ENCODE results near the gene CFAP20DC. TPM values are rescaled to one million over a fixed set of nuclear protein-coding genes. Genes with fewer than 3 reads are reported as not detected.
A peak's percentile ranks its signal among the peaks of the same experiment; 100 is the strongest.
"Not testable (repeated sequence)": the region's sequence is repeated elsewhere in the genome, so short reads cannot be mapped to it uniquely, and the experiment has no call there.

The CFAP20DC gene
- total and polyA plus RNA-seq, 8 donors, result 0.23 to 1.2 (median 0.39) TPM

DNA sequence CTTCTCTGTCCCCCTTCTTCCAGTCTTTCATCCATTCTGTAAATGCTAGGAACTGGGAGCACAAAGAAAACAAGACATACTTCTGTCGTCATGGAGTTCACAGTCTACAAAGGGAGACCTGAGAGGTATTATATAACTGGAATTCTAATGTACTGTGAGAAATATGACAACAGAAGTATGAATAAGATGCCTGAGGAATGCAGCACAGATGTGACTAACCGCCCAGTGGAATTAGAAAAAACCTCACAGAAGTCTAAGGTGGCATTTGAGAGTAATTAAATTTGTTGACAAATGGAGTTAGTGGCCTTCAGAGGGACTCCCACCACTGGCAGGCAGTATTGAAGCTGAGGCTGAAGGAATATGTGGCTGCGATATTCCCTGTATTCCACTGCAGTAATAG lies 214.7 kb downstream of the CFAP20DC start:
- DNase-seq (no peak), ATAC-seq (no peak), FAIRE-seq (no peak)
- Histone ChIP-seq H3K27me3 (no peaks in the 10 kb centered on the region), H3K27ac (no peak overlapping the region), H3K36me3 (no peaks in the 10 kb centered on the region), H3K4me3 (no peak overlapping the region), H3K4me1 (no peaks in the 10 kb centered on the region), H3K9me3 (no peaks in the 10 kb centered on the region)
- TF ChIP-seq, protein P1, sequence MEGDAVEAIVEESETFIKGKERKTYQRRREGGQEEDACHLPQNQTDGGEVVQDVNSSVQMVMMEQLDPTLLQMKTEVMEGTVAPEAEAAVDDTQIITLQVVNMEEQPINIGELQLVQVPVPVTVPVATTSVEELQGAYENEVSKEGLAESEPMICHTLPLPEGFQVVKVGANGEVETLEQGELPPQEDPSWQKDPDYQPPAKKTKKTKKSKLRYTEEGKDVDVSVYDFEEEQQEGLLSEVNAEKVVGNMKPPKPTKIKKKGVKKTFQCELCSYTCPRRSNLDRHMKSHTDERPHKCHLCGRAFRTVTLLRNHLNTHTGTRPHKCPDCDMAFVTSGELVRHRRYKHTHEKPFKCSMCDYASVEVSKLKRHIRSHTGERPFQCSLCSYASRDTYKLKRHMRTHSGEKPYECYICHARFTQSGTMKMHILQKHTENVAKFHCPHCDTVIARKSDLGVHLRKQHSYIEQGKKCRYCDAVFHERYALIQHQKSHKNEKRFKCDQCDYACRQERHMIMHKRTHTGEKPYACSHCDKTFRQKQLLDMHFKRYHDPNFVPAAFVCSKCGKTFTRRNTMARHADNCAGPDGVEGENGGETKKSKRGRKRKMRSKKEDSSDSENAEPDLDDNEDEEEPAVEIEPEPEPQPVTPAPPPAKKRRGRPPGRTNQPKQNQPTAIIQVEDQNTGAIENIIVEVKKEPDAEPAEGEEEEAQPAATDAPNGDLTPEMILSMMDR (IDR thresholded peaks at IDR 0.05), result no peak
- intact Hi-C loops (cut with DNase I), result no loop called here
- 80 to 81% methylated on average over 3 of the region's 3 CpGs for WGBS, 2 donors

DNA sequence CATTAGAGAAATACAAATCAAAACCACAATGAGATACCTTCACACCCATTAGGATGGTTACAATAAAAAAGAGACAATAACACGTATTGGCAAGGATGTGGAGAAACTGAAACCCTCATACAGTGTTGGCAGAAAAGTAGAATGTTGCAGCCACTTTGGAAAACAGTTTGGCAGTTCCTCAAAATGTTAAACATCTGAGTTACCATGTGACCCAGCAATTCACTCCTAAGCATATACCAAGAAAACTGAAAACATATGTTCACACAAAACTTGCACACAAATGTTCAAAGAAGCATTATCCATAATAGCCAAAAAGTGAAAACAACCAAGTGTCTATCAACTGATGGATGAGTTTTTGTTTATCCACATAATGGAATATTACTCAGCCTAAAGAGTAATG lies 216.3 kb downstream of the CFAP20DC start:
- 58 to 70% methylated on average over 1 of the region's 1 CpG for WGBS, 2 donors
- Histone ChIP-seq H3K4me1 (no peaks in the 10 kb centered on the region), H3K9me3 (no peaks in the 10 kb centered on the region), H3K4me3 (no peak overlapping the region), H3K27ac (no peak overlapping the region), H3K36me3 (no peaks in the 10 kb centered on the region), H3K27me3 (no peaks in the 10 kb centered on the region)
- TF ChIP-seq, protein P1 (IDR thresholded peaks at IDR 0.05), result no peak
- intact Hi-C loops (cut with DNase I), result no loop called here
- FAIRE-seq, result no peak
- no peak for ATAC-seq
- DNase-seq, result no peak

DNA sequence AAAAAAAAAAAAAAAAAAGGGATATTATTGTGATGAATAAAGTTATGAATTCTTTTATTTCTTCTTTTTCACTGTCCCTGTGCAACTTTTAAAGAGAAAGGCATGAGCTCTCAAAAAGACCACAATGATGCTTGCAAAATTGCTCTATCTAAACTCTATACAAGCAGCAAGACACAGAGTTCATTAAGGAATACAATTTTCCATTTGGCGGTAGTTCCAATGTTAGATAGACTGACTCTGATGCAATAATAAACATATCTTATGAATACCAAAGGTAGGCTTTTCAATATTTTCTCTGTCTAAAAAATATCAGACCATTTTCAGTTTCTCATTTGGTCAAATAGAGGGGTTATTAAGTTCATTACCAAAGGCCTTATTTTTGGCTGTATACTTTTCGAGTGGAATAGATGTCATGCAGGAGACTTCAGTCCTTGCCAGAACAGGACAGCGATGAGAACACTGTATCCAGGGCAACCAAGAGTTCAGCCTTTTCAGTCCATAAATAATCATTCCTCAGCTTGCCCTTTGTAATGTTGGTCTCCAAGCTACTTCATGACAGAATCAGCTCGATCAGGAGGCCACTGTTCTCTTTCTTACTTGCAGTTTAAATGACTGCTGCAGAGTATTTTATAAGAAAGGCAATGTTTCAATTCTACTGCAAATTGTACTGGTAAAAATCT lies 220.4 kb downstream of the CFAP20DC start:
- FAIRE-seq (no peak), DNase-seq (no peak), ATAC-seq (no peak)
- no peak overlapping the region for H3K4me3 ChIP-seq
- H3K36me3 ChIP-seq, result no peaks in the 10 kb centered on the region
- H3K27ac ChIP-seq, result no peak overlapping the region
- no peaks in the 10 kb centered on the region for H3K27me3 ChIP-seq
- 79 to 80% methylated on average over 4 of the region's 4 CpGs for WGBS, 2 donors
- no peaks in the 10 kb centered on the region for H3K9me3 ChIP-seq
- TF ChIP-seq, protein P1 (IDR thresholded peaks at IDR 0.05), result no peak
- H3K4me1 ChIP-seq, result peaks cover 0 to 6% (median 0%) of the 10 kb centered on the region in 3 donors
- intact Hi-C loops (cut with DNase I), result no loop called here

DNA sequence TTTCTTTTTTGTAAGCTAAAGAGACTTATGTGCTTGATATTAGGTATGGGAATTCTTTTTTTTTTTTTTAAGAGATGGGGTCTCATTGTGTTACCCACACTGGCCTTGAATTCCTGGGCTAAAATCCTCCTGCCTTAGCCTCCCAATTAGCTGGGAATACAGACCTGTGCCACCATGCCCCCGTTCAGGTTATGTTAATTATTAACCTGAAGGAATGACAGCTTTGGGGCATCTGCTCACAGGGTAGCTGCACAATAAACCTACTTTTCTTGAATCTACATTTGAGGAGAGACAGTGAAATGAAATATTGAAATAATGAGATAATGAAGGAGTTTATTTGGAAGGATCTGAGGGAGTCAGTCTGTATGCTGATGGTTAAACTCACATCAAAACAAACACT lies 225.0 kb downstream of the CFAP20DC start:
- no peak overlapping the region for H3K27ac ChIP-seq
- no peaks in the 10 kb centered on the region for H3K9me3 ChIP-seq
- peaks cover 0 to 7% (median 0%) of the 10 kb centered on the region in 3 donors for H3K4me1 ChIP-seq
- ATAC-seq (peak in 2 of 4 donors; percentile 33 to 46), DNase-seq (no peak), FAIRE-seq (no peak)
- intact Hi-C loops (cut with DNase I), result no loop called here
- H3K27me3 ChIP-seq, result no peaks in the 10 kb centered on the region
- 12 to 16% methylated on average over 1 of the region's 1 CpG for WGBS, 2 donors
- no peaks in the 10 kb centered on the region for H3K36me3 ChIP-seq
- H3K4me3 ChIP-seq, result no peak overlapping the region
- TF ChIP-seq, protein P1 (IDR thresholded peaks at IDR 0.05), result no peak

DNA sequence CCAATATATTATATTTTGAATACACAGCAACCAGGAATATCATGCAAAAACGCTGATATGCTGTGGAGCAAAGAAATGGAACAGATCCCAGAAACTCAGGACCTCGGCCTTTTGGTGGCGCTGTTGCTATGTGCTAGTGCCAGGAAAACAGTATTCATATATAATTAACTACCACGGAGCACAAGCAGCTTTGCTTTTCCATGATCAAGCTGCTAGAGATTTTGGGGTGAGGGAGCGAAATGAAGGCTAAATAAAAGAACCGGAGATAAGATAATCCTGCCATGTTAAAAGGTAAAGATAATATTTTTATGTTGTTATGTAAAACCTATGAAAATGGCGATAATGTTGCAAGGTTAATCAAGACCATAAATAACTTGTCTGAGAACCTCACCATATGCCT lies 225.5 kb downstream of the CFAP20DC start:
- H3K4me3 ChIP-seq, result no peak overlapping the region
- peaks cover 0 to 7% (median 0%) of the 10 kb centered on the region in 3 donors for H3K4me1 ChIP-seq
- no peaks in the 10 kb centered on the region for H3K27me3 ChIP-seq
- DNase-seq (peak; percentile 42 to 77 (median 52)), ATAC-seq (peak; percentile 81 to 90 (median 86)), FAIRE-seq (no peak)
- TF ChIP-seq, protein P1 (IDR thresholded peaks at IDR 0.05), result peak in 2 of 4 donors; percentile 8 to 26
- intact Hi-C loops (cut with DNase I), result no loop called here
- WGBS, 2 donors, result 16% methylated on average over 7 of the region's 7 CpGs
- H3K36me3 ChIP-seq, result no peaks in the 10 kb centered on the region
- no peaks in the 10 kb centered on the region for H3K9me3 ChIP-seq
- no peak overlapping the region for H3K27ac ChIP-seq

DNA sequence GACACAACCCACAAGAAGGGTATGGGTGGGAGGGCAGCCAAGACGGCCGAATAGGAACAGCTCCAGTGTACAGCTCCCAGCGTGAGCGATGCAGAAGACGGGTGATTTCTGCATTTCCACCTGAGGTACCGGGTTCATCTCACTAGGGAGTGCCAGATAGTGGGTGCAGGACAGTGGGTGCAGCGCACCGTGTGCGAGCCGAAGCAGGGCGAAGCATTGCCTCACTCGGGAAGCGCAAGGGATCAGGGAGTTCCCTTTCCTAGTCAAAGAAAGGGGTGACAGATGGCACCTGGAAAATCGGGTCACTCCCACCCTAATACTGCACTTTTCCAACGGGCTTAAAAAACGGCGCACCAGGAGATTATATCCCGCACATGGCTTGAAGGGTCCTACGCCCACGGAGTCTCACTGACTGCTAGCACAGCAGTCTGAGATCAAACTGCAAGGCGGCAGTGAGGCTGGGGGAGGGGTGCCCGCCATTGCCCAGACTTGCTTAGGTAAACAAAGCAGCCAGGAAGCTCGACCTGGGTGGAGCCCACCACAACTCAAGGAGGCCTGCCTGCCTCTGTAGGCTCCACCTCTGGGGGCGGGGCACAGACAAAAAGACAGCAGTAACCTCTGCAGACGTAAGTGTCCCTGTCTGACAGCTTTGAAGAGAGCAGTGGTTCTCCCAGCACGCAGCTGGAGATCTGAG lies 243.1 kb downstream of the CFAP20DC start:
- FAIRE-seq; H3K36me3 ChIP-seq; H3K4me1 ChIP-seq; H3K4me3 ChIP-seq; ATAC-seq; intact Hi-C loops (cut with DNase I); H3K9me3 ChIP-seq; H3K27me3 ChIP-seq; DNase-seq; H3K27ac ChIP-seq: not testable (repeated sequence)
- WGBS, 2 donors, result 83 to 87% methylated on average over 22 to 26 of the region's 26 CpGs
